Kidney (tissue), 14 donors: Measurements from ENCODE around the gene MTCH2. TPM values are rescaled to one million over a fixed set of nuclear protein-coding genes. Genes with fewer than 3 reads are reported as not detected.

Experiments used
- DNase-seq, 5 donors: peaks; one replicate each; pipeline ENCODE4 v3.0.0-alpha.2; 2013 to 2020
- FAIRE-seq: peaks from 2 replicates; lab custom pipeline; 2012; peaks lifted over from hg19 to GRCh38; lab: Jason Lieb, UNC
- H3K27ac ChIP-seq, 2 donors: one replicate each; pipeline ENCODE4 v1.7.0; 2013; ENCODE audit warnings: low read depth in 2 of 2, low read length in 2 of 2, inconsistent platforms in 1 of 2
- H3K27me3 ChIP-seq: one replicate; pipeline ENCODE4 v1.7.1; 2013; ENCODE audit warnings: low read length, inconsistent platforms; ENCODE audit not compliant: control insufficient read depth, insufficient read depth
- H3K36me3 ChIP-seq, 3 donors: one replicate each; pipeline versions ENCODE4 v1.7.0 to v1.7.1; 2013; ENCODE audit warnings: low read length in 3 of 3, control low read depth in 1 of 3, inconsistent platforms in 1 of 3; ENCODE audit not compliant: insufficient read depth in 3 of 3, control insufficient read depth in 2 of 3
- H3K4me1 ChIP-seq, 3 donors: one replicate each; pipeline versions ENCODE4 v1.7.0 to v1.7.1; 2013; ENCODE audit warnings: low read length in 3 of 3, inconsistent platforms in 1 of 3, low read depth in 1 of 3; ENCODE audit not compliant: control insufficient read depth in 2 of 3, insufficient read depth in 2 of 3
- H3K4me3 ChIP-seq, 3 donors: one replicate each; pipeline versions ENCODE4 v1.7.0 to v1.8.1; 2013; ENCODE audit warnings: low read length in 3 of 3, control low read depth in 1 of 3, inconsistent platforms in 1 of 3
- H3K9ac ChIP-seq, 3 donors: one replicate each; pipeline versions ENCODE4 v1.7.0 to v1.7.1; 2013; ENCODE audit warnings: low read length in 3 of 3, control low read depth in 1 of 3, inconsistent platforms in 1 of 3
- H3K9me3 ChIP-seq, 3 donors: one replicate each; pipeline versions ENCODE4 v1.7.0 to v1.7.1; 2013; ENCODE audit warnings: low read length in 3 of 3, control low read depth in 1 of 3, inconsistent platforms in 1 of 3; ENCODE audit not compliant: control insufficient read depth in 2 of 3, insufficient read depth in 1 of 3
- CTCF ChIP-seq: IDR thresholded peaks from 3 replicates; pipeline ENCODE4 v1.5.1; 2012; ENCODE audit warnings: mild to moderate bottlenecking, moderate library complexity, borderline replicate concordance; ENCODE audit not compliant: insufficient read depth; ENCODE audit errors: extremely low read depth
- intact Hi-C: fragments of 100-400 bp; cut with DNase I; formaldehyde crosslinking; loops from one replicate; pipeline ENCODE4 v1.11.1; 2022
- polyA plus RNA-seq: library from polyadenylated mRNA; stranded (reverse); fragments of 350-450 nt; fragmentation: Illumina TruSeq; extraction: RNeasy Lipid Tissue Mini Kit (QIAGEN cat#74804); gene quantifications from one replicate; pipeline ENCODE4 v1.2.3, GENCODE V29; 2014; ENCODE audit warnings: low read depth, low replicate concordance; ENCODE audit not compliant: insufficient read depth
- total RNA-seq: library from RNA; stranded (reverse); fragmentation: NEBNext Ultra II Directional; extraction: Animal tissue kit (Norgen Biotek cat#: 25700); gene quantifications from one replicate; pipeline ENCODE4 v1.2.1, GENCODE V29; 2021
- donor health status: control.
- donor health status: control.
- donor health status: control.
- donor health status: control.
- donor health status: control.
- donor health status: DM: yes; HTN: yes; CAD: no.
- donor health status: Normal renal cell carcinoma (clear cell type).

MTCH2 gene
- total and polyA plus RNA-seq, 2 donors from 2014 or later: 85.3 to 201 TPM

- H3K9me3 ChIP-seq: no peaks in the 10 kb centered on the region
- DNase-seq: peak in 3 of 5 donors; percentile 40 to 88 (median 71)
- FAIRE-seq: no peak
- intact Hi-C loops: no loop called here
- no peak for TF ChIP-seq CTCF
- H3K36me3 ChIP-seq: no peaks in the 10 kb centered on the region
- H3K4me1 ChIP-seq: no peaks in the 10 kb centered on the region
- H3K9ac ChIP-seq: no peak overlapping the region
- H3K27me3 ChIP-seq: no peaks in the 10 kb centered on the region
- no peak overlapping the region for H3K27ac ChIP-seq
- no peak overlapping the region for H3K4me3 ChIP-seq
These were observed 16.9 kb upstream of the MTCH2 start for GRCh38 chr11:47659276-47659675.

GRCh38 chr11:47656260-47656885, 14.0 kb upstream of the MTCH2 start:
- Histone ChIP-seq H3K4me1 (no peaks in the 10 kb centered on the region), H3K27me3 (no peaks in the 10 kb centered on the region), H3K27ac (no peak overlapping the region), H3K9me3 (no peaks in the 10 kb centered on the region), H3K36me3 (no peaks in the 10 kb centered on the region), H3K9ac (no peak overlapping the region), H3K4me3 (no peak overlapping the region)
- DNase-seq (no peak), FAIRE-seq (no peak)
- TF ChIP-seq CTCF: no peak
- intact Hi-C loops: no loop called here

- no peak overlapping the region for H3K9ac ChIP-seq
- intact Hi-C loops: no loop called here
These were observed 9.6 kb upstream of the MTCH2 start for GRCh38 chr11:47651818-47652469.

More at GRCh38 chr11:47651818-47652469, 9.6 kb upstream of the MTCH2 start:
- Histone ChIP-seq H3K4me3 (no peak overlapping the region), H3K36me3 (no peaks in the 10 kb centered on the region), H3K4me1 (no peaks in the 10 kb centered on the region), H3K27ac (no peak overlapping the region), H3K9me3 (no peaks in the 10 kb centered on the region), H3K27me3 (no peaks in the 10 kb centered on the region)
- no peak for FAIRE-seq
- TF ChIP-seq CTCF: no peak
- DNase-seq: no peak
